NCI-H510A treated with DMSO at 0.1 percent for 48 hours (cell line): ENCODE data around the gene SUOX.
"Not testable (repeated sequence)": the region's sequence is repeated elsewhere in the genome, so short reads cannot be mapped to it uniquely, and the experiment has no call there.

Experiments
- DNase-seq: peaks from one replicate; lab custom pipeline; 2025; lab: John Stamatoyannopoulos, UW

Gene SUOX

GRCh38 chr12:55983232-55983842 is 13.7 kb upstream of the SUOX start:
- DNase-seq = no peak

- DNase-seq = no peak
Observed at GRCh38 chr12:55984861-55985260, 12.2 kb upstream of the SUOX start.

- no peak for DNase-seq
Observed at GRCh38 chr12:55985341-55985740, 11.7 kb upstream of the SUOX start.

- DNase-seq = not testable (repeated sequence)
Observed at GRCh38 chr12:55985976-55986375, 11.1 kb upstream of the SUOX start.

GRCh38 chr12:55991110-55991509 is 6.0 kb upstream of the SUOX start:
- DNase-seq = no peak

- DNase-seq = no peak
Observed at GRCh38 chr12:55993230-55993853, 3.7 kb upstream of the SUOX start.

GRCh38 chr12:55995366-55995765 is 1.7 kb upstream of the SUOX start:
- no peak for DNase-seq

GRCh38 chr12:55996201-55996714 is 818 bp upstream of the SUOX start:
- DNase-seq = peak; percentile 76

- no peak for DNase-seq
Observed at GRCh38 chr12:55997535-55997859, 421 bp downstream of the SUOX start.

GRCh38 chr12:55999522-55999921 is 2.4 kb downstream of the SUOX start:
- not testable (repeated sequence) for DNase-seq

GRCh38 chr12:55999999-56000540 is 3.0 kb downstream of the SUOX start:
- not testable (repeated sequence) for DNase-seq

- DNase-seq = no peak
Observed at GRCh38 chr12:56001487-56002100, 4.5 kb downstream of the SUOX start.

GRCh38 chr12:56003376-56003775 is 6.3 kb downstream of the SUOX start:
- DNase-seq = not testable (repeated sequence)

GRCh38 chr12:56004211-56004610 is 7.1 kb downstream of the SUOX start:
- DNase-seq = no peak

- peak; percentile 39 for DNase-seq
Observed at GRCh38 chr12:56007564-56008559, 10.8 kb downstream of the SUOX start.

- DNase-seq = no peak
Observed at GRCh38 chr12:56010111-56010570, 13.1 kb downstream of the SUOX start.

GRCh38 chr12:56011509-56012090 is 14.5 kb downstream of the SUOX start:
- no peak for DNase-seq

- no peak for DNase-seq
Observed at GRCh38 chr12:56013482-56013881, 16.4 kb downstream of the SUOX start.

- DNase-seq = no peak
Observed at GRCh38 chr12:56014205-56014604, 17.1 kb downstream of the SUOX start.

- DNase-seq = no peak
Observed at GRCh38 chr12:56017181-56017580, 20.1 kb downstream of the SUOX start.

- DNase-seq = no peak
Observed at GRCh38 chr12:56018356-56018755, 21.3 kb downstream of the SUOX start.
